ENCODE data around the gene AK2. TPM values are rescaled to one million over a fixed set of nuclear protein-coding genes. Genes with fewer than 3 reads are reported as not detected.

The AK2 gene
- total and polyA plus RNA-seq, 2 donors (not counting 1 experiment from before 2014, with no cell fraction given): 66.8 to 109 TPM

DNA sequence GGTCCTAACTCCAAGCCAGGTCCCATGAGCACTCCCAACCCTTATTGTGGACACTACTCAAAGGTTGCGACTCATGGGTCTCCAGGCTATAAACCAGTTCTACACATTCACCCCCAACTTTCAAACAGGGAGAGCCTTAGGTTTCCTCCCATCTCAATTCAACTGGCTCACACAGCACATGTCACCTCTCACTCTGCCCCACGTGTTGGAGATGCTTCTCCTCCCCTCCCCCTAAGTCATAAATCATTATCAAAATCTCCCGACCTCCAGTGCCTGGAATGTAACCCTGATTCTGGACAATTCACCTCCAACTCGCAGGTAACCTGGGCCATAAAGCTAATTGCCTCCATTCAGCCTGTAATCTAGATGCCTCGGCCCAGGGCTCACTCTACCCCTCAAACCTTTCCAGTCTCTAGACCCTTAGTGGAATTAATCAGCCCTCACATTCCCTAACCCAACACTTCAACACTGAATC is 595 bp downstream of the AK2 start:
- Mint-ChIP-seq H3K27ac (peak overlapping the region; percentile 91), H3K4me1 (peaks cover 52% of the 10 kb centered on the region), H3K4me3 (peak overlapping the region; percentile 97), H3K27me3 (no peaks in the 10 kb centered on the region), H3K9me3 (ENCODE audit: insufficient read depth) (no peaks in the 10 kb centered on the region)
- Histone ChIP-seq H2AFZ (ENCODE audit: insufficient read depth, low read depth, low read length, poor library complexity, severe bottlenecking) (peak overlapping the region; percentile 79), H3K79me2 (ENCODE audit: control insufficient read depth, insufficient read depth, low read length) (peaks cover 56% of the 10 kb centered on the region), H3K27me3 (replicated peaks in 1 of 4; ENCODE audit: control extremely low read depth in 1 of 4, control insufficient read depth in 3 of 4, insufficient read depth in 4 of 4, low read length in 3 of 4) (no peaks in the 10 kb centered on the region), H3K4me2 (replicated peaks; ENCODE audit: low read depth, low read length, poor library complexity, severe bottlenecking) (peak overlapping the region; percentile 83), H3K36me3 (replicated peaks in 1 of 2; ENCODE audit: control extremely low read depth in 1 of 2, control insufficient read depth in 1 of 2, extremely low read depth in 1 of 2, insufficient read depth in 2 of 2, low read length in 1 of 2) (peaks cover 0 to 6% of the 10 kb centered on the region in 2 experiments), H4K20me1 (ENCODE audit: control insufficient read depth, insufficient read depth, low read length, poor library complexity, severe bottlenecking) (peaks cover 32% of the 10 kb centered on the region), H3K9me3 (ENCODE audit: control extremely low read depth in 1 of 3, control insufficient read depth in 2 of 3, insufficient read depth in 1 of 3, low read length in 2 of 3) (no peaks in the 10 kb centered on the region), H3K4me3 (ENCODE audit: control extremely low read depth in 1 of 5, extremely low read depth in 1 of 5, insufficient read depth in 1 of 5, low read depth in 2 of 5, low read length in 4 of 5) (peak overlapping the region; percentile 72 to 99 (median 77)), H3K27ac (ENCODE audit: low read length in 2 of 2) (peak overlapping the region; percentile 42 to 78), H3K4me1 (ENCODE audit: control insufficient read depth in 2 of 2, insufficient read depth in 2 of 2, low read length in 2 of 2) (peaks cover 16 to 26% of the 10 kb centered on the region in 2 donors), H3K9ac (ENCODE audit: low read length) (peak overlapping the region; percentile 86)
- no peak for TF ChIP-seq EZH2 (IDR thresholded peaks at IDR 0.05; ENCODE audit: borderline replicate concordance, insufficient read depth, low read depth, low read length, poor library complexity, severe bottlenecking)
- TF ChIP-seq, protein P1, sequence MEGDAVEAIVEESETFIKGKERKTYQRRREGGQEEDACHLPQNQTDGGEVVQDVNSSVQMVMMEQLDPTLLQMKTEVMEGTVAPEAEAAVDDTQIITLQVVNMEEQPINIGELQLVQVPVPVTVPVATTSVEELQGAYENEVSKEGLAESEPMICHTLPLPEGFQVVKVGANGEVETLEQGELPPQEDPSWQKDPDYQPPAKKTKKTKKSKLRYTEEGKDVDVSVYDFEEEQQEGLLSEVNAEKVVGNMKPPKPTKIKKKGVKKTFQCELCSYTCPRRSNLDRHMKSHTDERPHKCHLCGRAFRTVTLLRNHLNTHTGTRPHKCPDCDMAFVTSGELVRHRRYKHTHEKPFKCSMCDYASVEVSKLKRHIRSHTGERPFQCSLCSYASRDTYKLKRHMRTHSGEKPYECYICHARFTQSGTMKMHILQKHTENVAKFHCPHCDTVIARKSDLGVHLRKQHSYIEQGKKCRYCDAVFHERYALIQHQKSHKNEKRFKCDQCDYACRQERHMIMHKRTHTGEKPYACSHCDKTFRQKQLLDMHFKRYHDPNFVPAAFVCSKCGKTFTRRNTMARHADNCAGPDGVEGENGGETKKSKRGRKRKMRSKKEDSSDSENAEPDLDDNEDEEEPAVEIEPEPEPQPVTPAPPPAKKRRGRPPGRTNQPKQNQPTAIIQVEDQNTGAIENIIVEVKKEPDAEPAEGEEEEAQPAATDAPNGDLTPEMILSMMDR (IDR thresholded peaks at IDR 0.05): no peak
- ChIA-PET CTCF (no interaction called here), POLR2A (no interaction called here)
- ATAC-seq (ENCODE audit: low read depth): no peak
- DNase-seq: peak; percentile 27
- intact Hi-C loops (cut with micrococcal nuclease): loop anchor here (2.0 to 5.0 kb wide), 3 partner anchors 43 to 146 kb away; partner anchors contain the start of genes AZIN2 and TRIM62
- 8% methylated on average over 5 of the region's 5 CpGs for WGBS (ENCODE audit: insufficient coverage)

DNA sequence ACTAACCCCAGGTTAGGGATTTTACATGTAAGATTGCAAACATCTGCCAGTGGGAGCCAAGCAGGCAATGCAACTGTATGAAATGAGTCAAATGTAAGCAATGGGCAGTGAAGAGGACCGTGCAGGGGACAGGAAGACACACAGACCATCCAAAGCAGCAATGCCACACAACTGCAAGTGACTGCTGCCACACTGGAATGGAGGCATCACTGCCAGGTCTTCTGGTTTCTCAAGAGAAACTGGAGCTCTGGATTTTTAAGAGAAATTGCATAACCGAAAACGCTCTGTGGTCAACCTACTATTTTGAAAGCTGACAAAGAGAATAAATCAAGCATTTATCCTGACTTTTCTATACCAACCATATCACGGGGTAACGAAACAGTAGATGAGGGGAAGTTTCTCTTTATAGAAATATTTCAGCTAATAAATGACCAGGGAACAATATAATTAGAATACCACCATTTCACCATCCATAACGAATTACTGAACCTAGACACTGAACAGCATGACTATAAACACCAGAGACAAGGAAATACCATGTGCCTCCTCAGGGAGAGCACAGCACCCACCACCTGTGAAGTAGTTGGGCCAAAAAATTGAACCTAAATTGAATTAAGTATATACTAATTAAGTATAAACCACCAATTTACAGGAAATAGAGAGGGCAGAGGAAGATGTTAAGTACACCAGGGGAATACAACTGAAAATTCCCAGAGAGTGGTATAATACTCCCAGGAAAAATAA is 4.4 kb downstream of the AK2 start:
- no peak overlapping the region for H3K9ac ChIP-seq (ENCODE audit: low read length)
- no peaks in the 10 kb centered on the region for H3K9me3 ChIP-seq (ENCODE audit: control extremely low read depth in 1 of 3, control insufficient read depth in 2 of 3, insufficient read depth in 1 of 3, low read length in 2 of 3)
- H3K27ac Mint-ChIP-seq: no peak overlapping the region
- H4K20me1 ChIP-seq (ENCODE audit: control insufficient read depth, insufficient read depth, low read length, poor library complexity, severe bottlenecking): peaks cover 62% of the 10 kb centered on the region
- POLR2A ChIA-PET: no interaction called here
- H3K4me1 Mint-ChIP-seq: peaks cover 62% of the 10 kb centered on the region
- no peak overlapping the region for H2AFZ ChIP-seq (ENCODE audit: insufficient read depth, low read depth, low read length, poor library complexity, severe bottlenecking)
- H3K4me2 ChIP-seq (replicated peaks; ENCODE audit: low read depth, low read length, poor library complexity, severe bottlenecking): no peak overlapping the region
- CTCF ChIA-PET: interaction anchor here (1.2 to 1.6 kb wide), 2 partner anchors 23 to 24 kb away, joined by 4 to 5 read pairs; no protein-coding TSS in a partner anchor
- DNase-seq: no peak
- no peaks in the 10 kb centered on the region for H3K27me3 ChIP-seq (replicated peaks in 1 of 4; ENCODE audit: control extremely low read depth in 1 of 4, control insufficient read depth in 3 of 4, insufficient read depth in 4 of 4, low read length in 3 of 4)
- no peak overlapping the region for H3K27ac ChIP-seq (ENCODE audit: low read length in 2 of 2)
- intact Hi-C loops (cut with micrococcal nuclease): no loop called here
- peaks cover 2 to 35% of the 10 kb centered on the region in 2 experiments for H3K36me3 ChIP-seq (replicated peaks in 1 of 2; ENCODE audit: control extremely low read depth in 1 of 2, control insufficient read depth in 1 of 2, extremely low read depth in 1 of 2, insufficient read depth in 2 of 2, low read length in 1 of 2)
- no peak for ATAC-seq (ENCODE audit: low read depth)
- TF ChIP-seq, protein P1 (IDR thresholded peaks at IDR 0.05): no peak
- TF ChIP-seq EZH2 (IDR thresholded peaks at IDR 0.05; ENCODE audit: borderline replicate concordance, insufficient read depth, low read depth, low read length, poor library complexity, severe bottlenecking): no peak
- WGBS (ENCODE audit: insufficient coverage): 29% methylated on average over 1 of the region's 6 CpGs
- H3K9me3 Mint-ChIP-seq (ENCODE audit: insufficient read depth): no peaks in the 10 kb centered on the region
- H3K4me1 ChIP-seq (ENCODE audit: control insufficient read depth in 2 of 2, insufficient read depth in 2 of 2, low read length in 2 of 2): peaks cover 16 to 21% of the 10 kb centered on the region in 2 donors
- H3K79me2 ChIP-seq (ENCODE audit: control insufficient read depth, insufficient read depth, low read length): peaks cover 89% of the 10 kb centered on the region
- no peak overlapping the region for H3K4me3 ChIP-seq (ENCODE audit: control extremely low read depth in 1 of 5, extremely low read depth in 1 of 5, insufficient read depth in 1 of 5, low read depth in 2 of 5, low read length in 4 of 5)
- no peak overlapping the region for H3K4me3 Mint-ChIP-seq
- H3K27me3 Mint-ChIP-seq: no peaks in the 10 kb centered on the region
